GM12878 (cell line): ENCODE data around the gene ATP5F1B.

Source experiments
- ATF3 ChIP-seq: IDR thresholded peaks from 2 replicates; pipeline ENCODE4 v1.6.1; 2011; ENCODE audit warnings: low read depth, mild to moderate bottlenecking, low read length, moderate library complexity, borderline replicate concordance; ENCODE audit errors: extremely low read depth
- CBX3 ChIP-seq: fragments of 200-600 bp; sonication (generic); IDR thresholded peaks from 2 replicates; pipeline ENCODE4 v1.6.1; 2016; ENCODE audit warnings: low read depth, borderline replicate concordance
- ELK1 ChIP-seq: IDR thresholded peaks from 2 replicates; pipeline ENCODE4 v1.6.1; 2012; ENCODE audit warnings: low read depth, low read length, improper control_type of control experiment
- EP300 ChIP-seq, 2 experiments: fragments of 150-350 bp in 1 of 2; IDR thresholded peaks; 2 replicates each; pipeline ENCODE4 v1.6.1; 2011 to 2012; ENCODE audit warnings: low read depth in 2 of 2, low read length in 2 of 2, borderline replicate concordance in 1 of 2, improper control_type of control experiment in 1 of 2, inconsistent platforms in 1 of 2; ENCODE audit not compliant: control insufficient read depth in 1 of 2
- EZH2 ChIP-seq: IDR thresholded peaks from 2 replicates; pipeline ENCODE4 v1.6.1; 2012; ENCODE audit warnings: low read depth, mild to moderate bottlenecking, control low read depth, inconsistent platforms, low read length, borderline replicate concordance; ENCODE audit not compliant: control insufficient read depth
- POLR2A ChIP-seq: IDR thresholded peaks from 2 replicates; pipeline ENCODE4 v1.6.1; 2011; ENCODE audit warnings: low read depth, mild to moderate bottlenecking, low read length
- POLR2AphosphoS5 ChIP-seq: IDR thresholded peaks from 2 replicates; pipeline ENCODE4 v1.6.1; 2011; ENCODE audit warnings: mild to moderate bottlenecking, low read length, inconsistent platforms
- RAD21 ChIP-seq: IDR thresholded peaks from 2 replicates; pipeline ENCODE4 v1.6.1; 2011; ENCODE audit warnings: mild to moderate bottlenecking, low read depth, low read length, moderate library complexity; ENCODE audit not compliant: insufficient read depth
- RBBP5 ChIP-seq: fragments of 200-600 bp; sonication (generic); conservative IDR thresholded peaks from 2 replicates; pipeline ENCODE4 v1.6.1; 2016
- SRF ChIP-seq, 2 experiments: IDR thresholded peaks; 2 replicates each; pipeline ENCODE4 v1.6.1; 2011; ENCODE audit warnings: low read depth in 2 of 2, low read length in 2 of 2, mild to moderate bottlenecking in 1 of 2, moderate library complexity in 1 of 2
- WRNIP1 ChIP-seq: IDR thresholded peaks from 2 replicates; pipeline ENCODE4 v1.6.1; 2011; ENCODE audit warnings: low read depth, low read length, improper control_type of control experiment, borderline replicate concordance

- no peak for TF ChIP-seq CBX3
- no peak for TF ChIP-seq ELK1
- no peak for TF ChIP-seq POLR2A
- no peak for TF ChIP-seq WRNIP1
- no peak for TF ChIP-seq EP300 (IDR thresholded peaks at IDR 0.05; ENCODE audit: borderline replicate concordance in 1 of 2, control insufficient read depth in 1 of 2, low read depth in 2 of 2, low read length in 2 of 2)
- no peak for TF ChIP-seq RBBP5
- TF ChIP-seq RAD21: no peak
- TF ChIP-seq SRF (IDR thresholded peaks at IDR 0.05; ENCODE audit: low read depth in 2 of 2, low read length in 2 of 2): no peak
- TF ChIP-seq EZH2: no peak
- TF ChIP-seq POLR2AphosphoS5: no peak
- no peak for TF ChIP-seq ATF3
Measured at GRCh38 chr12:56668197-56668457, 22.3 kb upstream of the ATP5F1B start.
